HEK293T (cell line): Measurements from ENCODE around the gene VTI1A.

ENCODE experiments used
- ARNT ChIP-seq: fragments of 450-650 bp; IDR thresholded peaks from 2 replicates; pipeline ENCODE4 v1.6.1; 2017; ENCODE audit warnings: mild to moderate bottlenecking
- BHLHE40 ChIP-seq: fragments of 450-650 bp; IDR thresholded peaks from 2 replicates; pipeline ENCODE4 v1.6.1; 2016; ENCODE audit warnings: mild to moderate bottlenecking, moderate library complexity, borderline replicate concordance
- CTBP1 ChIP-seq: fragments of 450-650 bp; IDR thresholded peaks from 2 replicates; pipeline ENCODE4 v1.6.1; 2016; ENCODE audit warnings: borderline replicate concordance
- FOXA1 ChIP-seq: fragments of 450-650 bp; IDR thresholded peaks from 2 replicates; pipeline ENCODE4 v1.6.1; 2016; ENCODE audit warnings: mild to moderate bottlenecking
- FOXK2 ChIP-seq: fragments of 450-650 bp; IDR thresholded peaks from 2 replicates; pipeline ENCODE4 v1.6.1; 2016; ENCODE audit warnings: mild to moderate bottlenecking
- FOXM1 ChIP-seq: fragments of 450-650 bp; IDR thresholded peaks from 2 replicates; pipeline ENCODE4 v1.6.1; 2017; ENCODE audit warnings: mild to moderate bottlenecking, borderline replicate concordance
- HDGF ChIP-seq: fragments of 450-650 bp; IDR thresholded peaks from 2 replicates; pipeline ENCODE4 v1.6.1; 2017; ENCODE audit warnings: antibody characterized with exemption, borderline replicate concordance
- L3MBTL2 ChIP-seq: fragments of 450-650 bp; conservative IDR thresholded peaks from 2 replicates; pipeline ENCODE4 v1.6.1; 2016; ENCODE audit warnings: mild to moderate bottlenecking
- LEF1 ChIP-seq: fragments of 450-650 bp; IDR thresholded peaks from 2 replicates; pipeline ENCODE4 v1.6.1; 2017; ENCODE audit warnings: mild to moderate bottlenecking, borderline replicate concordance
- SP1 ChIP-seq: fragments of 450-650 bp; IDR thresholded peaks from 2 replicates; pipeline ENCODE4 v1.6.1; 2017
- TARDBP ChIP-seq: fragments of 450-650 bp; IDR thresholded peaks from 2 replicates; pipeline ENCODE4 v1.6.1; 2016
- ZNF384 ChIP-seq: fragments of 450-650 bp; IDR thresholded peaks from 2 replicates; pipeline ENCODE4 v1.6.1; 2016

GRCh38 chr10:112614072-112614471, 167.1 kb downstream of the VTI1A start:
- TF ChIP-seq ARNT (no peak), FOXK2 (no peak), BHLHE40 (no peak), SP1 (no peak), FOXA1 (no peak), HDGF (no peak), CTBP1 (no peak), LEF1 (no peak), FOXM1 (no peak), ZNF384 (no peak), L3MBTL2 (no peak), TARDBP (no peak)
